ENCODE measurements around the gene ZMIZ1.

GRCh38 chr10:79176052-79176501 lies 107.3 kb downstream of the ZMIZ1 start:
- TF ChIP-seq CTCF (IDR thresholded peaks at IDR 0.05 in 4 of 5, conservative IDR thresholded peaks at IDR 0.05 in 1 of 5) (no peak), POLR2A (IDR thresholded peaks at IDR 0.05) (no peak)

All from gastrocnemius medialis (tissue), 4 donors.